ENCODE results near the gene NEO1.

GRCh38 chr15:73119478-73119877, 67.2 kb downstream of the NEO1 start:
- TF ChIP-seq POLR2A (IDR thresholded peaks at IDR 0.05; ENCODE audit: low read depth, low read length) = no peak
- TF ChIP-seq POLR2AphosphoS5 (IDR thresholded peaks at IDR 0.05; ENCODE audit: low read depth, low read length) = no peak
- no peak for TF ChIP-seq TAF1 (IDR thresholded peaks at IDR 0.05; ENCODE audit: low read depth, low read length)
